GM12878 (cell line): ENCODE results near the gene NECTIN1. TPM values are rescaled to one million over a fixed set of nuclear protein-coding genes. Genes with fewer than 3 reads are reported as not detected.

Source experiments
- ATAC-seq: fragments of 200-7000 bp; cut with Tn5 transposase; 3 replicates; pipeline ENCODE4 v1.9.1; 2020; ENCODE audit warnings: mild to moderate bottlenecking, moderate library complexity
- BruUV-seq: library from RNA; stranded (reverse); fragments of 400-500 nt; replicated peaks from 2 replicates; lab custom pipeline; 2021; lab: Mats Ljungman, UMichigan
- CTCF ChIA-PET: fragments of 300-600 bp; sonication (Branson Sonifier 250); formaldehyde crosslinking; extraction: SDS; loops from one replicate; lab custom pipeline; 2021; ENCODE audit warnings: inconsistent platforms; lab: Yijun Ruan, JAX
- POLR2A ChIA-PET: fragments of 350-600 bp; formaldehyde crosslinking; extraction: SDS; loops from one replicate; lab custom pipeline; 2021; ENCODE audit warnings: inconsistent platforms; lab: Charles Lee
- RAD21 ChIA-PET: fragments of 300-600 bp; sonication (Branson Sonifier 250); formaldehyde crosslinking; loops from one replicate; lab custom pipeline; 2023; ENCODE audit warnings: antibody characterized with exemption; ENCODE audit not compliant: unreplicated experiment; lab: Charles Lee
- SMC1A ChIA-PET: fragments of 300-600 bp; sonication (Branson Sonifier 250); formaldehyde crosslinking; loops from one replicate; lab custom pipeline; 2023; ENCODE audit not compliant: unreplicated experiment, uncharacterized antibody; lab: Charles Lee
- DNase-seq: peaks from one replicate; pipeline ENCODE4 v3.0.0-alpha.2; 2011; ENCODE audit warnings: low read depth, low spot score
- FAIRE-seq: peaks from 3 replicates; lab custom pipeline; 2011; peaks lifted over from hg19 to GRCh38; lab: Jason Lieb, UNC
- H2AFZ ChIP-seq: 2 replicates; pipeline ENCODE4 v1.6.0; 2011; ENCODE audit warnings: low read depth, low read length, control low read depth; ENCODE audit not compliant: control insufficient read depth
- H3K27ac ChIP-seq: 2 replicates; pipeline ENCODE4 v1.5.1; 2011; ENCODE audit warnings: control low read depth; ENCODE audit not compliant: control insufficient read depth, insufficient read depth
- H3K27me3 ChIP-seq, 2 experiments: replicated peaks in 1 of 2; 2 replicates each; pipeline versions ENCODE4 v1.6.0 to v1.6.1; 2011; ENCODE audit warnings: low read length in 1 of 2; ENCODE audit not compliant: control insufficient read depth in 2 of 2, insufficient read depth in 2 of 2
- H3K36me3 ChIP-seq, 2 experiments: 2 replicates each; pipeline ENCODE4 v1.5.1; 2011; ENCODE audit warnings: low read length in 1 of 2; ENCODE audit not compliant: control insufficient read depth in 2 of 2, insufficient read depth in 2 of 2
- H3K4me1 ChIP-seq: 2 replicates; pipeline ENCODE4 v1.6.1; 2011; ENCODE audit warnings: mild to moderate bottlenecking, low read length, moderate library complexity, mixed read lengths; ENCODE audit not compliant: control insufficient read depth, insufficient read depth
- H3K4me2 ChIP-seq: 2 replicates; pipeline ENCODE4 v1.6.0; 2011; ENCODE audit warnings: control low read depth; ENCODE audit not compliant: control insufficient read depth, insufficient read depth
- H3K4me3 ChIP-seq: fragments of 200-600 bp; sonication (generic); 2 replicates; pipeline ENCODE4 v1.5.1; 2016
- H3K79me2 ChIP-seq: 2 replicates; pipeline ENCODE4 v1.6.0; 2011; ENCODE audit warnings: low read length; ENCODE audit not compliant: control insufficient read depth, insufficient read depth
- H3K9ac ChIP-seq: 2 replicates; pipeline ENCODE4 v1.8.0; 2011; ENCODE audit warnings: low read length, control low read depth, mixed read lengths; ENCODE audit not compliant: control insufficient read depth, insufficient read depth
- H3K9me3 ChIP-seq: replicated peaks from 3 replicates; pipeline ENCODE4 v1.5.1; 2011; ENCODE audit warnings: mild to moderate bottlenecking, low read length; ENCODE audit not compliant: control insufficient read depth, insufficient read depth
- H4K20me1 ChIP-seq: 2 replicates; pipeline ENCODE4 v1.6.0; 2011; ENCODE audit not compliant: control insufficient read depth, insufficient read depth
- ASH2L ChIP-seq: fragments of 300-600, 200-600 bp; sonication (generic); IDR thresholded peaks from 2 replicates; pipeline ENCODE4 v1.6.1; 2017; ENCODE audit warnings: low read depth, mild to moderate bottlenecking, borderline replicate concordance
- CHD1 ChIP-seq: IDR thresholded peaks from 2 replicates; pipeline ENCODE4 v1.6.1; 2012; ENCODE audit warnings: low read depth, low read length, improper control_type of control experiment
- IRF4 ChIP-seq: IDR thresholded peaks from 2 replicates; pipeline ENCODE4 v1.6.1; 2011; ENCODE audit warnings: low read depth, low read length
- NFIC ChIP-seq: IDR thresholded peaks from 2 replicates; pipeline ENCODE4 v1.6.1; 2012; ENCODE audit warnings: low read depth, mild to moderate bottlenecking, inconsistent platforms, low read length, moderate library complexity
- NFXL1 ChIP-seq: fragments of 450-650 bp; IDR thresholded peaks from 2 replicates; pipeline ENCODE4 v1.6.1; 2017; ENCODE audit warnings: antibody characterized with exemption, mild to moderate bottlenecking, borderline replicate concordance
- SP1 ChIP-seq: IDR thresholded peaks from one replicate; pipeline ENCODE4 v1.6.1; 2011; ENCODE audit warnings: low read depth, low read length
- TAF1 ChIP-seq: IDR thresholded peaks from 2 replicates; pipeline ENCODE4 v1.6.1; 2011; ENCODE audit warnings: mild to moderate bottlenecking, low read depth, low read length, borderline replicate concordance
- TARDBP ChIP-seq: IDR thresholded peaks from 2 replicates; pipeline ENCODE4 v1.6.1; 2016; ENCODE audit warnings: borderline replicate concordance
- ZNF622 ChIP-seq: fragments of 450-650 bp; IDR thresholded peaks from 2 replicates; pipeline ENCODE4 v1.6.1; 2017; ENCODE audit warnings: mild to moderate bottlenecking, inconsistent platforms
- ZNF687 ChIP-seq: fragments of 450-650 bp; IDR thresholded peaks from 2 replicates; pipeline ENCODE4 v1.6.1; 2017; ENCODE audit warnings: mild to moderate bottlenecking, moderate library complexity
- ZZZ3 ChIP-seq: IDR thresholded peaks from 2 replicates; pipeline ENCODE4 v1.6.1; 2011; ENCODE audit warnings: low read depth; ENCODE audit not compliant: control insufficient read depth, insufficient read length
- WGBS: methylation state at CpG from one replicate; pipeline ENCODE4 v1.1.6; 2016; ENCODE audit warnings: low lambda C conversion rate; ENCODE audit not compliant: insufficient replicate concordance, insufficient coverage; ENCODE audit errors: missing lambda C conversion rate; 5-methylcytosine and 5-hydroxymethylcytosine counted together
- in situ Hi-C: fragments of 300-500 bp; cut with MboI; formaldehyde crosslinking; loops from 9 replicates; pipeline ENCODE4 v1.14.3; 2018; ENCODE audit warnings: mixed read lengths
- intact Hi-C: fragments of 100-400 bp; cut with micrococcal nuclease; formaldehyde crosslinking; loops from one replicate; pipeline ENCODE4 v1.14.2; 2022; ENCODE audit not compliant: unreplicated experiment
- polyA plus RNA-seq, 11 experiments: library from polyadenylated mRNA; depleted of rRNA in 4 of 11; unstranded in 6 of 11; stranded (reverse) in 5 of 11; fragments of >200 nt; fragmentation: Nextera tagmentation in 4 of 11; fragmentation: Illumina TruSeq in 1 of 11; extraction: Ambion mirVana in 4 of 11; extraction: Trizol in 1 of 11; gene quantifications; 1 replicate in 1 of 11; 2 replicates in 10 of 11; pipeline versions ENCODE4 v1.2.1 to v1.2.3, GENCODE V29; 2011 to 2016; ENCODE audit warnings: inconsistent platforms in 2 of 11, missing spikeins in 2 of 11, low read depth in 1 of 11
- total RNA-seq, 4 experiments: library from RNA; depleted of rRNA in 3 of 4; stranded (reverse); fragments of >200 nt in 3 of 4; fragmentation: Illumina TruSeq in 1 of 4; extraction: Trizol in 1 of 4; gene quantifications; 2 replicates each; pipeline versions ENCODE4 v1.2.1 to v1.2.3, GENCODE V29; 2013 to 2021
- TF ChIP-seq, protein P1 (sequence below): fragments of 150-350 bp; IDR thresholded peaks from 2 replicates; pipeline ENCODE4 v1.6.1; 2014; ENCODE audit warnings: mild to moderate bottlenecking, low read depth, low read length
- TF ChIP-seq, protein P2 (sequence below): IDR thresholded peaks from 2 replicates; pipeline ENCODE4 v1.6.1; 2011; ENCODE audit warnings: low read depth, low read length, improper control_type of control experiment, borderline replicate concordance
- TF ChIP-seq, protein P3 (sequence below): fragments of 450-650 bp; IDR thresholded peaks from 2 replicates; pipeline ENCODE4 v1.6.1; 2014; ENCODE audit warnings: mild to moderate bottlenecking

The NECTIN1 gene
- total and polyA plus RNA-seq, 10 of the 15 experiments (the other 5 are each of a cell fraction or from before 2014, with no cell fraction given): 0.97 to 9.2 (median 2.3) TPM

DNA sequence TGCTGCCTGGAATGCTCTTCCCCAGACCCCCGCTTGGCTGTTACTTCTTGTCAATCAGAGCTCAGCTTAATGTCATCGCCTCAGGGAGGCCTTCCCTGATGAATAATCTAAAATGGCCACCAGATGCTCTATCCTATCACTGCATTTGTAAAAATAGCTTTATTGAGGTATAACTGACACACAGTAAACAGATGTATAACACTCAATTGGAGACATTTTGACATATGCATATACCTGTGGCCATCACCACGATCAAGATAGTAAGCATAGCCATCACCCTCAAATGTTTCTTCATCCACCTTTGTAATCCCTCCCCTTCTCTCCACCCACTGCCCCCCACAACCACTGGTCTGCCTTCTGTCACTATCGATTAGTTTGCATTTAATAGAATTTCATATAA is 36.6 kb upstream of the NECTIN1 start:
- no peak for ATAC-seq
- H3K4me2 ChIP-seq: no peak overlapping the region
- POLR2A ChIA-PET: no interaction called here
- CTCF ChIA-PET: no interaction called here
- H3K4me3 ChIP-seq: no peak overlapping the region
- H4K20me1 ChIP-seq: no peaks in the 10 kb centered on the region; the same call in 1 of the 2 replicates
- DNase-seq: no peak
- no peak for FAIRE-seq
- SMC1A ChIA-PET: no interaction called here
- in situ Hi-C loops (no loop called here), intact Hi-C loops (no loop called here)
- no peak overlapping the region for H3K27ac ChIP-seq
- H3K27me3 ChIP-seq: no peaks in the 10 kb centered on the region
- no peaks in the 10 kb centered on the region for H3K4me1 ChIP-seq
- no peaks in the 10 kb centered on the region for H3K79me2 ChIP-seq
- WGBS: 56% methylated on average over 4 of the region's 4 CpGs
- no peak for TF ChIP-seq CHD1
- TF ChIP-seq, protein P1, sequence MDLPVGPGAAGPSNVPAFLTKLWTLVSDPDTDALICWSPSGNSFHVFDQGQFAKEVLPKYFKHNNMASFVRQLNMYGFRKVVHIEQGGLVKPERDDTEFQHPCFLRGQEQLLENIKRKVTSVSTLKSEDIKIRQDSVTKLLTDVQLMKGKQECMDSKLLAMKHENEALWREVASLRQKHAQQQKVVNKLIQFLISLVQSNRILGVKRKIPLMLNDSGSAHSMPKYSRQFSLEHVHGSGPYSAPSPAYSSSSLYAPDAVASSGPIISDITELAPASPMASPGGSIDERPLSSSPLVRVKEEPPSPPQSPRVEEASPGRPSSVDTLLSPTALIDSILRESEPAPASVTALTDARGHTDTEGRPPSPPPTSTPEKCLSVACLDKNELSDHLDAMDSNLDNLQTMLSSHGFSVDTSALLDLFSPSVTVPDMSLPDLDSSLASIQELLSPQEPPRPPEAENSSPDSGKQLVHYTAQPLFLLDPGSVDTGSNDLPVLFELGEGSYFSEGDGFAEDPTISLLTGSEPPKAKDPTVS: no peak
- TF ChIP-seq, protein P2, sequence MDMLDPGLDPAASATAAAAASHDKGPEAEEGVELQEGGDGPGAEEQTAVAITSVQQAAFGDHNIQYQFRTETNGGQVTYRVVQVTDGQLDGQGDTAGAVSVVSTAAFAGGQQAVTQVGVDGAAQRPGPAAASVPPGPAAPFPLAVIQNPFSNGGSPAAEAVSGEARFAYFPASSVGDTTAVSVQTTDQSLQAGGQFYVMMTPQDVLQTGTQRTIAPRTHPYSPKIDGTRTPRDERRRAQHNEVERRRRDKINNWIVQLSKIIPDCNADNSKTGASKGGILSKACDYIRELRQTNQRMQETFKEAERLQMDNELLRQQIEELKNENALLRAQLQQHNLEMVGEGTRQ: no peak
- no peak for TF ChIP-seq TARDBP
- no peak for TF ChIP-seq ASH2L
- TF ChIP-seq ZNF687: no peak
- no peak for TF ChIP-seq NFIC
- no peak for TF ChIP-seq ZZZ3
- no peak for TF ChIP-seq SP1
- TF ChIP-seq, protein P3, sequence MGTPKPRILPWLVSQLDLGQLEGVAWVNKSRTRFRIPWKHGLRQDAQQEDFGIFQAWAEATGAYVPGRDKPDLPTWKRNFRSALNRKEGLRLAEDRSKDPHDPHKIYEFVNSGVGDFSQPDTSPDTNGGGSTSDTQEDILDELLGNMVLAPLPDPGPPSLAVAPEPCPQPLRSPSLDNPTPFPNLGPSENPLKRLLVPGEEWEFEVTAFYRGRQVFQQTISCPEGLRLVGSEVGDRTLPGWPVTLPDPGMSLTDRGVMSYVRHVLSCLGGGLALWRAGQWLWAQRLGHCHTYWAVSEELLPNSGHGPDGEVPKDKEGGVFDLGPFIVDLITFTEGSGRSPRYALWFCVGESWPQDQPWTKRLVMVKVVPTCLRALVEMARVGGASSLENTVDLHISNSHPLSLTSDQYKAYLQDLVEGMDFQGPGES: no peak
- no peak for TF ChIP-seq TAF1
- TF ChIP-seq IRF4: no peak
- TF ChIP-seq ZNF622: no peak
- no peak for TF ChIP-seq NFXL1
- no peak overlapping the region for H2AFZ ChIP-seq
- H3K9ac ChIP-seq: no peak overlapping the region
- RAD21 ChIA-PET: no interaction called here
- H3K9me3 ChIP-seq: peaks cover 4% of the 10 kb centered on the region; the same call in 2 of the 3 replicates
- no TSS peak for BruUV-seq
- H3K36me3 ChIP-seq: peaks cover 0 to 3% of the 10 kb centered on the region in 2 experiments; a peak in 2 of 4 replicates
